B cell (primary cell): ENCODE measurements around the gene PTGES3L. TPM values are rescaled to one million over a fixed set of nuclear protein-coding genes. Genes with fewer than 3 reads are reported as not detected.
"Not testable (repeated sequence)": the region's sequence is repeated elsewhere in the genome, so short reads cannot be mapped to it uniquely, and the experiment has no call there.

Experiments
- ATAC-seq: fragments of 200-7000 bp; cut with Tn5 transposase; one replicate; pipeline ENCODE4 v1.10.0; 2021; ENCODE audit warnings: low read depth, mild to moderate bottlenecking, moderate number of reproducible peaks, moderate library complexity
- CTCF ChIA-PET: fragments of 350-600 bp; sonication (Branson Sonifier 250); formaldehyde crosslinking; loops from one replicate; lab custom pipeline; 2021; ENCODE audit warnings: antibody characterized with exemption, inconsistent platforms; lab: Charles Lee
- POLR2A ChIA-PET: fragments of 350-600 bp; sonication (Branson Sonifier 250); formaldehyde crosslinking; loops from one replicate; lab custom pipeline; 2021; ENCODE audit warnings: antibody characterized with exemption; lab: Charles Lee
- DNase-seq: peaks from one replicate; pipeline ENCODE4 v3.0.0; 2013
- H2AFZ ChIP-seq: 2 replicates; pipeline ENCODE4 v1.6.1; 2012; ENCODE audit warnings: mild to moderate bottlenecking, low read depth, low read length; ENCODE audit not compliant: insufficient read depth, poor library complexity, severe bottlenecking
- H3K27ac ChIP-seq, 2 donors: 1 replicate in 1 of 2; 2 replicates in 1 of 2; pipeline ENCODE4 v1.5.1; 2012 to 2013; ENCODE audit warnings: low read length in 2 of 2, mild to moderate bottlenecking in 2 of 2, moderate library complexity in 1 of 2
- H3K27me3 ChIP-seq, 4 experiments: fragments of 200-600 bp in 1 of 4; sonication (generic) in 1 of 4; replicated peaks in 1 of 4; 1 replicate in 2 of 4; 2 replicates in 2 of 4; pipeline versions ENCODE4 v1.6.1 to v1.7.0; 2013 to 2016; ENCODE audit warnings: low read length in 3 of 4, mild to moderate bottlenecking in 2 of 4, mixed read lengths in 1 of 4, moderate library complexity in 1 of 4; ENCODE audit not compliant: insufficient read depth in 4 of 4, control insufficient read depth in 3 of 4; ENCODE audit errors: control extremely low read depth in 1 of 4
- H3K36me3 ChIP-seq, 2 experiments: replicated peaks in 1 of 2; 1 replicate in 1 of 2; 2 replicates in 1 of 2; pipeline versions ENCODE4 v1.6.1 to v1.7.1; 2013; ENCODE audit warnings: low read length in 1 of 2; ENCODE audit not compliant: insufficient read depth in 2 of 2, control insufficient read depth in 1 of 2; ENCODE audit errors: control extremely low read depth in 1 of 2, extremely low read depth in 1 of 2
- H3K4me1 ChIP-seq, 2 donors: fragments of 200-600 bp in 1 of 2; sonication (generic) in 1 of 2; 1 replicate in 1 of 2; 2 replicates in 1 of 2; pipeline versions ENCODE4 v1.5.1 to v1.6.1; 2013 to 2017; ENCODE audit warnings: low read length in 2 of 2; ENCODE audit not compliant: control insufficient read depth in 2 of 2, insufficient read depth in 2 of 2
- H3K4me2 ChIP-seq: replicated peaks from 2 replicates; pipeline ENCODE3; 2012; ENCODE audit warnings: mild to moderate bottlenecking, low read depth, low read length; ENCODE audit not compliant: poor library complexity, severe bottlenecking
- H3K4me3 ChIP-seq, 5 experiments: fragments of 200-600 bp in 1 of 5; sonication (generic) in 1 of 5; 1 replicate in 3 of 5; 2 replicates in 2 of 5; pipeline versions ENCODE4 v1.5.1 to v1.7.0; 2011 to 2016; ENCODE audit warnings: low read length in 4 of 5, mild to moderate bottlenecking in 4 of 5, low read depth in 2 of 5, control low read depth in 1 of 5, moderate library complexity in 1 of 5; ENCODE audit not compliant: insufficient read depth in 1 of 5; ENCODE audit errors: control extremely low read depth in 1 of 5, extremely low read depth in 1 of 5
- H3K79me2 ChIP-seq: fragments of 200-600 bp; sonication (generic); one replicate; pipeline ENCODE4 v1.6.0; 2016; ENCODE audit warnings: low read length; ENCODE audit not compliant: control insufficient read depth, insufficient read depth
- H3K9ac ChIP-seq: fragments of 200-600 bp; sonication (generic); 2 replicates; pipeline ENCODE4 v1.6.1; 2017; ENCODE audit warnings: mild to moderate bottlenecking, low read length, moderate library complexity
- H3K9me3 ChIP-seq, 3 donors: one replicate each; pipeline versions ENCODE4 v1.6.1 to v1.7.1; 2013; ENCODE audit warnings: low read length in 2 of 3; ENCODE audit not compliant: control insufficient read depth in 2 of 3, insufficient read depth in 1 of 3; ENCODE audit errors: control extremely low read depth in 1 of 3
- H4K20me1 ChIP-seq: 2 replicates; pipeline ENCODE4 v1.6.0; 2012; ENCODE audit warnings: mild to moderate bottlenecking, low read length; ENCODE audit not compliant: insufficient read depth, control insufficient read depth, poor library complexity, severe bottlenecking
- H3K27ac Mint-ChIP-seq: one replicate; pipeline ENCODE4 v1.8.0; 2021; ENCODE audit warnings: mixed read lengths
- H3K27me3 Mint-ChIP-seq: one replicate; pipeline ENCODE4 v1.8.0; 2021; ENCODE audit warnings: mixed read lengths
- H3K4me1 Mint-ChIP-seq: one replicate; pipeline ENCODE4 v1.8.0; 2021; ENCODE audit warnings: mixed read lengths
- H3K4me3 Mint-ChIP-seq: one replicate; pipeline ENCODE4 v1.8.0; 2021; ENCODE audit warnings: mixed read lengths
- H3K9me3 Mint-ChIP-seq: one replicate; pipeline ENCODE4 v1.8.0; 2022; ENCODE audit warnings: mixed read lengths; ENCODE audit not compliant: insufficient read depth
- CTCF ChIP-seq: fragments of 200-600 bp; IDR thresholded peaks from one replicate; pipeline ENCODE4 v1.8.0; 2022; ENCODE audit warnings: antibody characterized with exemption, mild to moderate bottlenecking
- EZH2 ChIP-seq: IDR thresholded peaks from 2 replicates; pipeline ENCODE4 v1.6.1; 2012; ENCODE audit warnings: borderline replicate concordance, low read depth, mild to moderate bottlenecking, moderate library complexity, low read length; ENCODE audit not compliant: insufficient read depth, poor library complexity, severe bottlenecking
- WGBS: methylation state at CpG from one replicate; pipeline ENCODE4 v1.1.5; 2013; ENCODE audit warnings: missing lambda C conversion rate; ENCODE audit not compliant: insufficient coverage; 5-methylcytosine and 5-hydroxymethylcytosine counted together
- intact Hi-C: fragments of 100-400 bp; cut with micrococcal nuclease; formaldehyde crosslinking; loops from one replicate; pipeline ENCODE4 v1.10.0; 2022
- polyA plus RNA-seq: library from polyadenylated mRNA; depleted of rRNA; stranded (reverse); fragments of >200 nt; gene quantifications from 2 replicates; pipeline ENCODE4 v1.2.3, GENCODE V29; 2012
- total RNA-seq, 2 donors: library from RNA; stranded (reverse); fragments of 120-200 nt in 1 of 2; gene quantifications; 1 replicate in 1 of 2; 2 replicates in 1 of 2; pipeline versions ENCODE4 v1.2.3 to v1.2.4, GENCODE V29; 2013 to 2022

PTGES3L gene
- total and polyA plus RNA-seq, 2 donors (not counting 1 experiment from before 2014, with no cell fraction given): 0.94 to 1.0 TPM

GRCh38 chr17:42920106-42920900 is 59.6 kb downstream of the PTGES3L start:
- WGBS: 96% methylated on average over 5 of the region's 10 CpGs
- Histone ChIP-seq H3K9ac (no peak overlapping the region), H3K9me3 (no peaks in the 10 kb centered on the region), H3K4me1 (no peaks in the 10 kb centered on the region), H3K79me2 (no peaks in the 10 kb centered on the region), H4K20me1 (no peaks in the 10 kb centered on the region), H3K27me3 (no peaks in the 10 kb centered on the region), H2AFZ (no peak overlapping the region), H3K36me3 (no peaks in the 10 kb centered on the region), H3K27ac (no peak overlapping the region), H3K4me2 (no peak overlapping the region), H3K4me3 (no peak overlapping the region)
- CTCF ChIA-PET: interaction anchor here (1.0 kb wide), 1 partner anchor 10 kb away, joined by 3 read pairs; no protein-coding TSS in a partner anchor
- DNase-seq: no peak
- Mint-ChIP-seq H3K9me3 (no peaks in the 10 kb centered on the region), H3K27me3 (peaks cover 11% of the 10 kb centered on the region), H3K4me1 (no peaks in the 10 kb centered on the region), H3K27ac (no peak overlapping the region), H3K4me3 (no peak overlapping the region)
- intact Hi-C loops: no loop called here
- TF ChIP-seq CTCF (no peak), EZH2 (no peak)
- no peak for ATAC-seq
- POLR2A ChIA-PET: no interaction called here

- H2AFZ ChIP-seq, POLR2A ChIA-PET, H3K36me3 ChIP-seq, H4K20me1 ChIP-seq, H3K9me3 ChIP-seq, H3K27me3 ChIP-seq, intact Hi-C loops, H3K4me3 Mint-ChIP-seq, H3K27ac Mint-ChIP-seq, H3K27ac ChIP-seq, H3K79me2 ChIP-seq, H3K9me3 Mint-ChIP-seq, ATAC-seq, CTCF ChIA-PET, DNase-seq, H3K9ac ChIP-seq, H3K4me1 ChIP-seq, H3K4me2 ChIP-seq, H3K4me1 Mint-ChIP-seq, H3K4me3 ChIP-seq: not testable (repeated sequence)
- WGBS: 95% methylated on average over 8 of the region's 10 CpGs
- peaks cover 11% of the 10 kb centered on the region for H3K27me3 Mint-ChIP-seq
Observed at GRCh38 chr17:42919522-42920077, 60.3 kb downstream of the PTGES3L start.
